ENCODE measurements around the gene MUC5B. TPM values are rescaled to one million over a fixed set of nuclear protein-coding genes. Genes with fewer than 3 reads are reported as not detected.
A peak's percentile ranks its signal among the peaks of the same experiment; 100 is the strongest.

MUC5B gene
- total RNA-seq, 2 experiments from 2014 or later: not detected

GRCh38 chr11:1289211-1289935 is 66.5 kb downstream of the MUC5B start:
- ATAC-seq (no peak), DNase-seq (no peak)
- Mint-ChIP-seq H3K4me1 (no peaks in the 10 kb centered on the region), H3K9me3 (ENCODE audit: low read depth) (no peaks in the 10 kb centered on the region), H3K4me3 (no peak overlapping the region), H3K36me3 (peaks cover 4% of the 10 kb centered on the region), H3K27me3 (no peaks in the 10 kb centered on the region), H3K27ac (no peak overlapping the region)
- CTCF ChIA-PET: no interaction called here

DNA sequence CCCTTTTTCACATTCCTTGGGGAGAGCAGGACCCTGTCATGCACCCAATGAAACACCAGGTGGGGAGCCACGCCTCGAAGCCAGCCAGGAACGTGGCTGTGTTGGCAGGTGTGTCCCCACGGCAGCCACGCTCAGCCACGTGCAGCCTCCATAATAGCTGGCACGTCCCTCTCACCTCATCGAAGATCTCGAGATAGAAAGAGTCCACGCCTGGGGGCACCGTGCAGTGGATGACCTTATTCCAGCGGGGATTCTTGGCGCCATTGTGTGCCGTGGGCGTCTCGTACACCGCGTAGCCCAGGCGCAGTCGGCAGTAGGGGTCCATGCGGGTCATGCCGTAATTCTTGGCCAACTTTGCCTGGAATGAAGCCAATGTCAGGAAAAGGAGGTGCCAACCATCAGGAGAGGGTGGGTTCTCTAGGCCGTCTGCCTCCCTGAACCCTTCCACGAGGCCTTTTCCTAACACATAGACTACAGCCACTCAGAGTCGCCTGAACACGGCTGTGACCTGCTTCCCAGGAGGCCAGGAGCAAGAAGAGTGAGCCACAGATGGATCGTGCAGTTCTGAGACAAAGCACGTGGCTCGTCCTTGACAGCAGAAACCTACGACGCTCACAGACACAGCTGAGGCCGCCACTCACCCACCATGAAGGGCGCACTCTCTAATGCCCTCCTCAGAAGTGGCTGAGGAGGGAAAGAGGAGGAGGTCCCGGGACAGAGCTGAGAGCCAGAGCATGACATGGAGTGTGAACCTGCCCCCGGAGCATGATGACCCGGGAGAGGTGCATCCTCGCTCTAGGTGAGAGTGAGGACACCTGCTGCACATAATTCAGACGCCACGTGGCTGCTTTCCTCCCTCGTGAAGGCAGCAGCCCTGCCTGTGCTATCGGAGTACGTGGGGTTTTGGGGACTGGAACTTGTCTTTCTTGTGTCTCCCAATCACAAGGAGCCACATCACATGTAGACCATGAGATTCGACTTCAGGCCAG is 67.5 kb downstream of the MUC5B start:
- CTCF ChIA-PET: no interaction called here
- ATAC-seq (no peak), DNase-seq (no peak)
- Mint-ChIP-seq H3K4me1 (no peaks in the 10 kb centered on the region), H3K36me3 (peaks cover 4% of the 10 kb centered on the region), H3K4me3 (no peak overlapping the region), H3K27me3 (no peaks in the 10 kb centered on the region), H3K9me3 (ENCODE audit: low read depth) (no peaks in the 10 kb centered on the region), H3K27ac (no peak overlapping the region)

DNA sequence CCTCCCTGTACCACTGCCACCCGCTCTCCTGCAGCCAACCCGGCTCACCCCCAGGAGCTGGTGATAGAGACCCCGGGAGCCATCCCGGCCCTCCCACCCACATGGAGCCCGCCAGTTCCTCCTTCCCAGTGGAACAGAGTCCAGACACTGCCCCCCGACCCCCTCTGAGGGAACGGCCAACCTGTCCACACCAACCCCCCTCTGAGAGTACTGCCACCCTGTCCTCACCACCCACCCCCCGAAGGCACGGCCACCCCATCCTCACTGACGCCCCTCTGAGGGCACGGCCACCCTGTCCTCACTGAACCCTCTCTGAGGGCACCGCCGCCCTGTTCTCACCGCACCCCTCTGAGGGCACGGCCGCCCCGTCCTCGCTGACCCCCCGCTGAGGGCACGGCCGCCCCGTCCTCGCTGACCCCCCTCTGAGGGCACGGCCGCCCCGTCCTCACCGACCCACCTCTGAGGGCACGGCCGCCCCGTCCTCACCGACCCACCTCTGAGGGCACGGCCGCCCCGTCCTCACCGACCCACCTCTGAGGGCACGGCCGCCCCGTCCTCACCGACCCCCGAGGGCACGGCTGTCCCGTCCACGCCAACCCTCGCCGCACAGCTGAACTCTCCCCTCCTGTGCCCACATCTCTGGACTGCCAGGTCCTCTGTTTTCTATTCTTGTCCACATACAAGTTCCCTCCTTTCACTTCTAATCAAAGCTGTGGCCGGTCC is 68.6 kb downstream of the MUC5B start:
- CTCF ChIA-PET: no interaction called here
- Mint-ChIP-seq H3K36me3 (peaks cover 4% of the 10 kb centered on the region), H3K4me1 (no peaks in the 10 kb centered on the region), H3K9me3 (ENCODE audit: low read depth) (no peaks in the 10 kb centered on the region), H3K4me3 (no peak overlapping the region), H3K27me3 (no peaks in the 10 kb centered on the region), H3K27ac (no peak overlapping the region)
- ATAC-seq (no peak), DNase-seq (no peak)

- ATAC-seq: no peak
- peaks cover 4% of the 10 kb centered on the region for H3K36me3 Mint-ChIP-seq
These were observed 69.3 kb downstream of the MUC5B start for GRCh38 chr11:1292018-1292643.

DNA sequence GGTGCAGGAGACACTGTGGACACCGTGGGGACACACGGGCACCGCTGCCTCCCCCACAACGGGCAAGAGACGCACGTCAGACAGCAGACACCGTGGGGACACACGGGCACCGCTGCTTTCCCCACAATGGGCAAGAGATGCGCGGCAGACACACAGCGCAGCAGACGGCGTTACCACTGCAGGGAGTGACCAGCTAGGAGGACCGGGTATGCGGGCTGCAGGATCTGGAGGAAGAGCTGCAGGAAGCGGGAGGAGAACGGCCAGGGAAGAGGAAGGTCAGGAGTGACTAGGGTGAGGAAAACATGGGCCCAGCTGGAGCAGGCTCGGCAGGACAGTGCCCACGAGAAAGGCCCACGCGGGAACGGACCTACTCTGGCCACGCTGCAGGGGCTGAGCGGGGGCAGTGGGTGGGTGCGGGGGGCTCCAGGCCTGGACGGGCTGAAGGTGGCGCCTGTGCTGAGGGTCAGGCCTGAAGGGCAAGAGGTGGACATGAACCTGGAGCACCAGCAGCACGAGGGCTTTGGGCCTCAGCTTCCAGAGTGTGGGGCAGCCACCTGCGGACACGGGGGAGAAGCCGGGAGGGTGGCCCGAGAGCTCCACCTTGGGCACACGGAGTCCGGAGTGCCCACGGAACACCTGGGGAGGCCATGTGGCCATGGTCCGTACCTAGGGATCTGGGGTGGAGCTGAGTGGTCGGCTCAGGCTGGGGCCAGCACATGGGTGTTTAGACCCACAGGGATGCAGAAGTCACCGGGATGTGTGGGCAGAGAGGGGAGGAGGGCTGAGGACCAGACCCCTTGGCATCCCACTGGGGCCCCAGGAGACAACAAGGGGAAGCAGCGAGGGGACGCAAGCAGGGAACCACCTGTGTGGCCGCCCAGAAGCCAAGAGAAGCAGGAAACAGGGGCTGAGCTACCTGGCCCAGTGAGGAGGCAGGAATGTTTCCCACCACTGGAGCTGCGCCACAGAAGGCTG is 70.1 kb downstream of the MUC5B start:
- H3K27ac Mint-ChIP-seq: no peak overlapping the region
- no peaks in the 10 kb centered on the region for H3K4me1 Mint-ChIP-seq
- no peaks in the 10 kb centered on the region for H3K27me3 Mint-ChIP-seq
- H3K36me3 Mint-ChIP-seq: peaks cover 4% of the 10 kb centered on the region
- ATAC-seq (no peak), DNase-seq (no peak)
- no peaks in the 10 kb centered on the region for H3K9me3 Mint-ChIP-seq (ENCODE audit: low read depth)
- no peak overlapping the region for H3K4me3 Mint-ChIP-seq
- CTCF ChIA-PET: interaction anchor here (0.8 to 1.8 kb wide), 3 partner anchors 9 to 281 kb away, joined by 3 to 10 read pairs (median 3); partner anchors contain the start of gene TOLLIP

More at GRCh38 chr11:1292018-1292643, 69.3 kb downstream of the MUC5B start:
- Mint-ChIP-seq H3K9me3 (ENCODE audit: low read depth) (no peaks in the 10 kb centered on the region), H3K4me3 (no peak overlapping the region), H3K4me1 (no peaks in the 10 kb centered on the region), H3K27me3 (no peaks in the 10 kb centered on the region), H3K27ac (no peak overlapping the region)
- no peak for DNase-seq
- CTCF ChIA-PET: no interaction called here

GRCh38 chr11:1293619-1294015 is 70.8 kb downstream of the MUC5B start:
- CTCF ChIA-PET: interaction anchor here (0.8 to 1.8 kb wide), 3 partner anchors 9 to 281 kb away, joined by 3 to 10 read pairs (median 3); partner anchors contain the start of gene TOLLIP
- ATAC-seq (peak; percentile 39), DNase-seq (no peak)
- Mint-ChIP-seq H3K4me1 (no peaks in the 10 kb centered on the region), H3K9me3 (ENCODE audit: low read depth) (no peaks in the 10 kb centered on the region), H3K4me3 (no peak overlapping the region), H3K27ac (no peak overlapping the region), H3K27me3 (no peaks in the 10 kb centered on the region), H3K36me3 (peaks cover 4% of the 10 kb centered on the region)

DNA sequence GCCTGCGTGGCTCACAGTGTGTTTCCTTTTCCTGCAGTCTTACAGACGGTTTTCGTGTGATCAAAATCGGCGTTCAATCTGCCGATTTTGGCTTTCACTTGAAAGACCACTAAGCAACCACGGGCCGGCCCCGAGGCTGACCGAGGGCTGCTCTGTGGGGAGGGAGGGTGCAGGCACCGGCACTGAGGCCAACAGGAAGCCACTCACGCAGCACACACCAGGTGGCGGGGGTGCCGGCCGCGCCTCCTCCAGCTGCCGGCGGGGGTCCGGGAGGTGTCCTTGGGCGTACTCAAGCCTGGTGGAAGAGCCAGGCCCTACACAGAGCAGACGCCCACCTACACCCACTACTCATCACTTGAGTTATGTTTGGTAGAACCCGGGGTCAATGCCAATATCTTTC is 72.2 kb downstream of the MUC5B start:
- CTCF ChIA-PET: no interaction called here
- H3K36me3 Mint-ChIP-seq: no peaks in the 10 kb centered on the region
- no peaks in the 10 kb centered on the region for H3K27me3 Mint-ChIP-seq
- no peak for ATAC-seq
- H3K9me3 Mint-ChIP-seq (ENCODE audit: low read depth): no peaks in the 10 kb centered on the region
- H3K4me1 Mint-ChIP-seq: no peaks in the 10 kb centered on the region
- no peak for DNase-seq
- no peak overlapping the region for H3K27ac Mint-ChIP-seq
- no peak overlapping the region for H3K4me3 Mint-ChIP-seq

- no peaks in the 10 kb centered on the region for H3K4me1 Mint-ChIP-seq
- no peaks in the 10 kb centered on the region for H3K27me3 Mint-ChIP-seq
- DNase-seq: no peak
- H3K9me3 Mint-ChIP-seq (ENCODE audit: low read depth): no peaks in the 10 kb centered on the region
- no peak for ATAC-seq
- CTCF ChIA-PET: no interaction called here
- no peak overlapping the region for H3K27ac Mint-ChIP-seq
- no peak overlapping the region for H3K4me3 Mint-ChIP-seq
- H3K36me3 Mint-ChIP-seq: no peaks in the 10 kb centered on the region
These were observed 72.7 kb downstream of the MUC5B start for GRCh38 chr11:1295591-1295990.

GRCh38 chr11:1296287-1296686 is 73.4 kb downstream of the MUC5B start:
- no peaks in the 10 kb centered on the region for H3K36me3 Mint-ChIP-seq
- H3K4me3 Mint-ChIP-seq: no peak overlapping the region
- no peaks in the 10 kb centered on the region for H3K9me3 Mint-ChIP-seq (ENCODE audit: low read depth)
- no peaks in the 10 kb centered on the region for H3K27me3 Mint-ChIP-seq
- CTCF ChIA-PET: no interaction called here
- DNase-seq: no peak
- H3K4me1 Mint-ChIP-seq: no peaks in the 10 kb centered on the region
- no peak overlapping the region for H3K27ac Mint-ChIP-seq
- ATAC-seq: no peak

GRCh38 chr11:1297011-1297575 is 74.2 kb downstream of the MUC5B start:
- H3K27me3 Mint-ChIP-seq: no peaks in the 10 kb centered on the region
- DNase-seq (no peak), ATAC-seq (no peak)
- H3K9me3 Mint-ChIP-seq (ENCODE audit: low read depth): no peaks in the 10 kb centered on the region
- no peak overlapping the region for H3K27ac Mint-ChIP-seq
- no peaks in the 10 kb centered on the region for H3K4me1 Mint-ChIP-seq
- no peaks in the 10 kb centered on the region for H3K36me3 Mint-ChIP-seq
- CTCF ChIA-PET: no interaction called here
- H3K4me3 Mint-ChIP-seq: no peak overlapping the region

DNA sequence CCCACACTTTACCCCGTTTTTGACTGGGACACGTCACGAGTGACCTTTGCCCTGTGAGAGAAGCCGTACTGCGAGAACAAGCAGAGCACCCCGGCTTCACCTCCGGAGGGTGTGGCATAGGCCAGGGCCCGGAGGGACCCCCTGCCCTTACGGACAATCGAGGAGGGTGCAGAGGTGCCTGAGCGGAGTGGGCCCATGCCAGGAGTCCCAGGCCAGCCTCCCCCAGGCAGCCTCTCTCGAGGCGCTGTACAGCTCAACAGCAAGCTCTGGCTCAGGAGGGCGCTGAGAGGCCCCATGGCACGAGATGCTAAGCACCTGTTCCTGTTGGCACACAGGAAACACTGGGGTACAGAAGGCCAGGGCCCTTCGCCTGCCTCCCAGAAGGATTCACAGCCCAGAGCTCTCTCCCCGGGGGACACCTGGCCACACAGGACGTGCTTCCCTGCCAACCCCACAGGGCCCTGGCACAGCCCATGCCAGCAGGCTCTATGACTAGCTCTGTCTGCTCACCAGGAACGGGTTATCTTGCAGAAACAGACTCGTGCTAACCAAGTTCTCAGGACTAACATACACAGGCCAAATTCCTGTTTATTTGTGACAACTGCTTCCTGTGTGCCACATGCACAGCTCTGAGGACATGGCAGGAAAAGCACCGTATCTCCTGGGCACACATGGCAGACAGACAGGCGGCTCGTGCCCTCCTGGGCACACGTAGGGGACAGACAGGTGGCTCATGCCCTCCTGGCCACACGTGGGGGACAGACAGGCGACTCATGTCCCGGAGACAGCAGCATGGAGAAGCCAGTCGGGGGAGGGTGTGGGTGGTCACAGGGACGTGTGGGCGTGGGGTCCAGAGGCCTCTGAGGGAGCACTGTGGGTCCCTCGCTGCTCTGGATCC is 75.0 kb downstream of the MUC5B start:
- no peak for DNase-seq
- no peak overlapping the region for H3K4me3 Mint-ChIP-seq
- no peaks in the 10 kb centered on the region for H3K27me3 Mint-ChIP-seq
- no peaks in the 10 kb centered on the region for H3K9me3 Mint-ChIP-seq (ENCODE audit: low read depth)
- no peak for ATAC-seq
- H3K36me3 Mint-ChIP-seq: no peaks in the 10 kb centered on the region
- H3K4me1 Mint-ChIP-seq: no peaks in the 10 kb centered on the region
- H3K27ac Mint-ChIP-seq: no peak overlapping the region
- CTCF ChIA-PET: no interaction called here

Data from activated CD8-positive, alpha-beta memory T cell treated with anti-CD3 and anti-CD28 coated beads, Interleukin-2, amount 10 ng/mL, durations not matched to agents 7 days and 5 days (primary cell).